IMR-90 (cell line): ENCODE measurements around the gene FANCE. TPM values are rescaled to one million over a fixed set of nuclear protein-coding genes. Genes with fewer than 3 reads are reported as not detected.
A peak's percentile ranks its signal among the peaks of the same experiment; 100 is the strongest.

Experiments used
- ATAC-seq: fragments of 200-7000 bp; cut with Tn5 transposase; 2 replicates; pipeline ENCODE4 v1.9.1; 2020; ENCODE audit warnings: low read depth, mild to moderate bottlenecking, moderate library complexity
- BruUV-seq: library from RNA; stranded (reverse); fragments of 400-500 nt; replicated peaks from 2 replicates; lab custom pipeline; 2021; lab: Mats Ljungman, UMichigan
- CTCF ChIA-PET: fragments of 300-600 bp; formaldehyde crosslinking; extraction: SDS; loops from one replicate; lab custom pipeline; 2021; ENCODE audit warnings: antibody characterized with exemption; lab: Yijun Ruan, JAX
- POLR2A ChIA-PET: fragments of 300-600 bp; sonication (Branson Sonifier 250); formaldehyde crosslinking; loops from one replicate; lab custom pipeline; 2022; ENCODE audit warnings: antibody characterized with exemption; ENCODE audit not compliant: unreplicated experiment; lab: Charles Lee
- DNase-seq: peaks from one replicate; pipeline ENCODE4 v3.0.0; 2013
- H2AFZ ChIP-seq: replicated peaks from 2 replicates; pipeline ENCODE3; 2013; ENCODE audit warnings: low read length, mild to moderate bottlenecking; ENCODE audit not compliant: poor library complexity
- H2AK5ac ChIP-seq: 2 replicates; pipeline ENCODE4 v1.6.1; 2013; ENCODE audit warnings: low read depth, low read length, inconsistent platforms
- H2AK9ac ChIP-seq: replicated peaks from 2 replicates; pipeline ENCODE3; 2013; ENCODE audit warnings: mild to moderate bottlenecking, low read depth, low read length, moderate library complexity; ENCODE audit not compliant: poor library complexity
- H2BK120ac ChIP-seq: 2 replicates; pipeline ENCODE4 v1.6.1; 2013; ENCODE audit warnings: low read depth, low read length, inconsistent platforms
- H2BK15ac ChIP-seq: 3 replicates; pipeline ENCODE4 v1.6.1; 2013; ENCODE audit warnings: low read depth, low read length, inconsistent platforms
- H2BK20ac ChIP-seq: 2 replicates; pipeline ENCODE4 v1.6.1; 2013; ENCODE audit warnings: low read depth, mild to moderate bottlenecking, inconsistent platforms, low read length, moderate library complexity
- H2BK5ac ChIP-seq: 2 replicates; pipeline ENCODE4 v1.6.1; 2013; ENCODE audit warnings: mild to moderate bottlenecking, low read depth, low read length, inconsistent platforms; ENCODE audit not compliant: poor library complexity, severe bottlenecking
- H3K14ac ChIP-seq: replicated peaks from 2 replicates; pipeline ENCODE4 v1.6.1; 2013; ENCODE audit warnings: low read depth, low read length, inconsistent platforms
- H3K18ac ChIP-seq: 2 replicates; pipeline ENCODE4 v1.6.1; 2013; ENCODE audit warnings: low read depth, low read length, control low read depth
- H3K23ac ChIP-seq: 2 replicates; pipeline ENCODE4 v1.6.1; 2013; ENCODE audit warnings: low read depth, low read length, inconsistent platforms
- H3K27ac ChIP-seq: 2 replicates; pipeline ENCODE4 v1.5.1; 2013; ENCODE audit warnings: mild to moderate bottlenecking, control low read depth, low read length; ENCODE audit not compliant: insufficient read depth
- H3K27me3 ChIP-seq: 2 replicates; pipeline ENCODE4 v1.6.1; 2013; ENCODE audit warnings: low read length; ENCODE audit not compliant: control insufficient read depth, insufficient read depth
- H3K36me3 ChIP-seq: 2 replicates; pipeline ENCODE4 v1.6.1; 2013; ENCODE audit warnings: low read length, mixed read lengths; ENCODE audit not compliant: control insufficient read depth, insufficient read depth
- H3K4ac ChIP-seq: 2 replicates; pipeline ENCODE4 v1.6.1; 2013; ENCODE audit warnings: low read depth, low read length, inconsistent platforms
- H3K4me1 ChIP-seq: 2 replicates; pipeline ENCODE4 v1.6.1; 2013; ENCODE audit warnings: low read length, mixed read lengths; ENCODE audit not compliant: control insufficient read depth, insufficient read depth
- H3K4me2 ChIP-seq: 2 replicates; pipeline ENCODE4 v1.6.1; 2013; ENCODE audit warnings: low read depth, mild to moderate bottlenecking, control low read depth, low read length, moderate library complexity
- H3K4me3 ChIP-seq: 2 replicates; pipeline ENCODE4 v1.5.1; 2013; ENCODE audit warnings: low read depth, mild to moderate bottlenecking, control low read depth, low read length, moderate library complexity; ENCODE audit not compliant: insufficient read depth
- H3K56ac ChIP-seq: 2 replicates; pipeline ENCODE4 v1.6.1; 2013; ENCODE audit warnings: low read length, inconsistent platforms; ENCODE audit not compliant: insufficient read depth; ENCODE audit errors: extremely low read depth
- H3K79me1 ChIP-seq, 2 experiments: 2 replicates each; pipeline ENCODE4 v1.6.1; 2013; ENCODE audit warnings: low read length in 2 of 2, inconsistent platforms in 1 of 2, low read depth in 1 of 2
- H3K9ac ChIP-seq: 2 replicates; pipeline ENCODE4 v1.6.1; 2013; ENCODE audit warnings: low read depth, low read length, control low read depth
- H3K9me1 ChIP-seq: 2 replicates; pipeline ENCODE4 v1.6.1; 2013; ENCODE audit warnings: low read length, inconsistent platforms; ENCODE audit not compliant: insufficient read depth
- H3K9me3 ChIP-seq: 2 replicates; pipeline ENCODE4 v1.6.1; 2013; ENCODE audit warnings: low read length; ENCODE audit not compliant: control insufficient read depth, insufficient read depth
- H4K20me1 ChIP-seq: 2 replicates; pipeline ENCODE4 v1.6.1; 2013; ENCODE audit warnings: low read length, inconsistent platforms; ENCODE audit not compliant: insufficient read depth
- H4K5ac ChIP-seq: 2 replicates; pipeline ENCODE4 v1.6.1; 2013; ENCODE audit warnings: mild to moderate bottlenecking, low read depth, low read length, control low read depth
- H4K8ac ChIP-seq, 2 experiments: 2 replicates each; pipeline ENCODE4 v1.6.1; 2013; ENCODE audit warnings: low read depth in 2 of 2, low read length in 2 of 2, control low read depth in 1 of 2, inconsistent platforms in 1 of 2
- H4K91ac ChIP-seq: 2 replicates; pipeline ENCODE4 v1.6.1; 2013; ENCODE audit warnings: low read depth, low read length, inconsistent platforms; ENCODE audit not compliant: insufficient read depth
- CEBPB ChIP-seq: IDR thresholded peaks from 2 replicates; pipeline ENCODE4 v1.6.1; 2012; ENCODE audit warnings: low read depth, low read length, improper control_type of control experiment
- CHD1 ChIP-seq: IDR thresholded peaks from 2 replicates; pipeline ENCODE4 v1.6.1; 2012; ENCODE audit warnings: low read depth, low read length, improper control_type of control experiment
- CTCF ChIP-seq: conservative IDR thresholded peaks from 2 replicates; pipeline ENCODE4 v1.5.1; 2012; ENCODE audit warnings: mild to moderate bottlenecking, low read depth, low read length, improper control_type of control experiment
- MAZ ChIP-seq: IDR thresholded peaks from 2 replicates; pipeline ENCODE4 v1.6.1; 2012; ENCODE audit warnings: low read depth, mild to moderate bottlenecking, low read length, improper control_type of control experiment, moderate library complexity, borderline replicate concordance
- NFE2L2 ChIP-seq: fragments of 150-350 bp; IDR thresholded peaks from 2 replicates; pipeline ENCODE4 v1.6.1; 2016; ENCODE audit warnings: low read depth, mild to moderate bottlenecking, low read length
- POLR2A ChIP-seq: IDR thresholded peaks from 2 replicates; pipeline ENCODE4 v1.6.1; 2012; ENCODE audit warnings: mild to moderate bottlenecking, low read depth, low read length
- RCOR1 ChIP-seq: IDR thresholded peaks from 2 replicates; pipeline ENCODE4 v1.6.1; 2012; ENCODE audit warnings: mild to moderate bottlenecking, low read length, improper control_type of control experiment; ENCODE audit not compliant: insufficient replicate concordance
- RFX5 ChIP-seq: IDR thresholded peaks from 2 replicates; pipeline ENCODE4 v1.8.0; 2012; ENCODE audit warnings: low read depth, mild to moderate bottlenecking, low read length, moderate library complexity
- SMC3 ChIP-seq: fragments of 150-350 bp; IDR thresholded peaks from 2 replicates; pipeline ENCODE4 v1.6.1; 2016; ENCODE audit warnings: low read depth, mild to moderate bottlenecking, antibody characterized with exemption, low read length, moderate library complexity
- WGBS, 2 experiments: methylation state at CpG; one replicate each; pipeline versions ENCODE4 v1.1.5 to v1.1.7; 2013; ENCODE audit warnings: missing lambda C conversion rate in 2 of 2; ENCODE audit not compliant: insufficient read length in 1 of 2; ENCODE audit errors: extremely low coverage in 2 of 2; 5-methylcytosine and 5-hydroxymethylcytosine counted together
- dilution Hi-C: fragments of 300-500 bp; cut with HindIII; formaldehyde crosslinking; loops from one replicate; pipeline ENCODE4 v1.14.3; 2018; ENCODE audit warnings: low sequenced_read_pairs; ENCODE audit not compliant: unreplicated experiment
- in situ Hi-C: fragments of 300-500 bp; cut with MboI; formaldehyde crosslinking; loops from 3 replicates; pipeline ENCODE4 v1.14.3; 2019; ENCODE audit warnings: low sequenced_read_pairs, inconsistent platforms, mixed read lengths
- intact Hi-C: fragments of 100-400 bp; cut with micrococcal nuclease; formaldehyde crosslinking; loops from 2 replicates; pipeline ENCODE4 v1.10.0; 2022
- polyA plus RNA-seq, 3 experiments: library from polyadenylated mRNA; depleted of rRNA; stranded (reverse); fragments of >200 nt; gene quantifications; 2 replicates each; pipeline ENCODE4 v1.2.3, GENCODE V29; 2012; ENCODE audit warnings: low replicate concordance in 1 of 3
- total RNA-seq: library from RNA; depleted of rRNA; stranded (reverse); fragments of >200 nt; gene quantifications from 2 replicates; pipeline ENCODE4 v1.2.3, GENCODE V29; 2012
- TF ChIP-seq, protein P1 (sequence below): fragments of 150-350 bp; IDR thresholded peaks from 2 replicates; pipeline ENCODE4 v1.6.1; 2016; ENCODE audit warnings: low read depth, mild to moderate bottlenecking, low read length, moderate library complexity, borderline replicate concordance

The FANCE gene
- total and polyA plus RNA-seq, 2 of the 4 experiments (the other 2 are of a cell fraction): 7.1 to 9.1 TPM

DNA sequence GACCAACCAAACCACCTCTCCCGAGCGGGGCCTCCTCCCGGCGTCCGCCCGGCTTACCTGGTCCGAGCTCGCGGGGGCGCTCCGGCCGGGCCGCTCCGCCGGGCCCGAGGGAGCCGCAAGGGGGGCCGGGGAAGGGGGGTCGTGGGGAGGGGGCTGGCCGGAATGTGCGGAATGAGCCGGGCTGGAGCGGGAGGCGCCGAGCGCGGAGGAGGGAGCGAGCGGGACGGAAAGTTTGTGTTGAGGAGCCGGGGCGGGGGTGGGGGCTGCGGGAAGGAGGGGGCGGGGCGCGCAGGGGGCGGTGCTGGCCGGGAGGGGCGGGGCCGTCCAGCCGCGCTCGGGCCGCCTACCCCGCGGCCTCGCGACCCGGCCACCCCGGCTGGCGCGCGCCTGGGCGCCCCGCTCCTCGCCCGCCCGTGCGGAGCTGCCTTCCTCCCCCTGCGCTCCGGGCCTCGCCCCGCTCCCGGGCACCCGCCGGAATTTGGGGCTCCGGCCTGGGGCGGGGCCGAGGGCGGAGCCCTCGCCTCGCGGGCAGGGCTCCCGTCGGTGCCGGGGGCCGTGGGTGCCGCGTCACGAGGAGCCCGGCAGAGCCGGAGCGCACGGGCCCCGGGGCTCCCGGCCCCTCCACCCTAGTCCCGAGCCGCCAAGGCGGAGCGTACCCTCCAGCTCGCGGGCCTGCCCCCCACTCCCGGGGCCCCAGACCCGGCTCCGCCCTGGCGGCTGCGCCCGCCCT, 44.9 kb downstream of the FANCE start, which contains the start of gene TEAD3 (continued):
- no peak for TF ChIP-seq CHD1

DNA sequence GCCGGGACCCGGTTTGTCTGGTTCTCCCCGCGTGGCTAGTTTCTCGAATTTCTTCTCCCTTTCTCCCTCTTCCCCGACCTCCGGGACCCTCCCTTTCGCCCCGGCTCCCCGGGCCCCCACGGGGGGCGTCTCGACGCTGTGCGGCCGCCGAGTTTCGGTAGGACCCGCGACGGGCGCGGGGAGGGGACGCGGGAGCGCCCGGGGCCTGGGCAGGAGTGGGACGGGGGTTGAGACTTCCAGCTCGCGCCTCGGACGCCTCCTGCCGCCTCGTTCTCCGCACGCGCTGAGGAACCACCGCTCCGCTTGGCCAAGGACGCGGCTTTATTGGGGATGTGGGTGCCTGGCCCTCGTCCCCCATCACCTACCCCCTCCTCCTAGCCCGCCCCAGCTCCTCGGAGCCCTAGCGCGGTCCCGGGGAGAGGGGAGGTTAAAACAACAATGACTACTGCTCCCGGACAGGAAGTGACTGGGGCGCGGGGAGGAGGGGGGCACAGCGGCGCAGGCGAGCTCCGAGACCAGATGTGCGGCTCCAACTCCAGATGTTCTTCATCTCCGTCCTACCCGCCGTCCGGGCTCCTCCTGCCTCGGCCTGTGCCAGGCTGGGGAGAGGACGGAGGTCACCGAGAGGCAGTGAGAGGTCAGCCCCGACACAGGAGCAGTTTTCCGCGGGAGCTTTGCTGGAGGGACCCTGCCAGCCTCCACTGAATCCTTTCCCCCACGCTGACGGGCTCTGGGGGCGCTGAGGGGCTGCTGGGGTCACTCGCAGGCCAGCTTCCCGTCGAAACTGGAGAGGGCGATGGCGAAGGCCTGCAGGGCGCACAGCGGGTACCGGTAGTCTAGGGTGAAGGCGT, 45.7 kb downstream of the FANCE start:
- ChIA-PET POLR2A (no interaction called here), CTCF (interaction anchor here (1.0 to 1.1 kb wide), 2 partner anchors 8 to 156 kb away, joined by 3 to 4 read pairs; no protein-coding TSS in a partner anchor)
- intact Hi-C loops: no loop called here
- WGBS, 2 experiments: 23% methylated on average over 8 of the region's 77 CpGs; no CpG with 5 or more reads in 1 of the 2 experiments
- H2BK20ac ChIP-seq: no peak overlapping the region
- H3K27me3 ChIP-seq: no peaks in the 10 kb centered on the region
- peak overlapping the region; percentile 69 for H3K4me2 ChIP-seq
- peaks cover 38% of the 10 kb centered on the region for H3K9me1 ChIP-seq
- H3K4me1 ChIP-seq: peaks cover 32% of the 10 kb centered on the region
- H2BK5ac ChIP-seq: peak overlapping the region; percentile 44
- H3K36me3 ChIP-seq: 0 out of 2 replicates have a peak, but pooled peaks cover 5% of the 10 kb centered on the region
- peak overlapping the region; percentile 75 for H3K56ac ChIP-seq
- peaks cover 12 to 49% of the 10 kb centered on the region in 2 experiments; a peak in 3 of 4 replicates for H3K79me1 ChIP-seq
- peak overlapping the region; percentile 38; the same call in 1 of the 2 replicates for H4K5ac ChIP-seq
- peak overlapping the region; percentile 80 for H2AFZ ChIP-seq
- H3K4ac ChIP-seq: peak overlapping the region; percentile 68
- H3K4me3 ChIP-seq: peak overlapping the region; percentile 63
- DNase-seq (peak; percentile 75), ATAC-seq (peak; percentile 42)
- peak overlapping the region; percentile 52 to 73; a peak in 3 of 4 replicates for H4K8ac ChIP-seq
- in situ Hi-C loops: no loop called here
- BruUV-seq: no TSS peak
- peak overlapping the region; percentile 74 for H2AK5ac ChIP-seq
- peak overlapping the region; percentile 70 for H3K14ac ChIP-seq
- peak overlapping the region; percentile 78 for H4K91ac ChIP-seq
- peak overlapping the region; percentile 69 for H3K9ac ChIP-seq
- H3K23ac ChIP-seq: peak overlapping the region; percentile 26; the same call in 1 of the 2 replicates
- H2BK15ac ChIP-seq: peak overlapping the region; percentile 1; the same call in 1 of the 3 replicates
- no peaks in the 10 kb centered on the region for H3K9me3 ChIP-seq
- peak overlapping the region; percentile 36; the same call in 1 of the 2 replicates for H2BK120ac ChIP-seq
- H4K20me1 ChIP-seq: peaks cover 33% of the 10 kb centered on the region
- peak overlapping the region; percentile 56; the same call in 1 of the 2 replicates for H3K18ac ChIP-seq
- dilution Hi-C loops: no loop called here
- peak overlapping the region; percentile 97 for H2AK9ac ChIP-seq
- H3K27ac ChIP-seq: peak overlapping the region; percentile 83
- TF ChIP-seq RFX5: no peak
- no peak for TF ChIP-seq CHD1
- TF ChIP-seq RCOR1: peak; percentile 15
- no peak for TF ChIP-seq CEBPB
- peak; percentile 89 for TF ChIP-seq MAZ
- no peak for TF ChIP-seq NFE2L2
- TF ChIP-seq CTCF: 0 out of 2 replicates have a peak, but pooled peaks have one; percentile 8
- no peak for TF ChIP-seq SMC3
- TF ChIP-seq, protein P1, sequence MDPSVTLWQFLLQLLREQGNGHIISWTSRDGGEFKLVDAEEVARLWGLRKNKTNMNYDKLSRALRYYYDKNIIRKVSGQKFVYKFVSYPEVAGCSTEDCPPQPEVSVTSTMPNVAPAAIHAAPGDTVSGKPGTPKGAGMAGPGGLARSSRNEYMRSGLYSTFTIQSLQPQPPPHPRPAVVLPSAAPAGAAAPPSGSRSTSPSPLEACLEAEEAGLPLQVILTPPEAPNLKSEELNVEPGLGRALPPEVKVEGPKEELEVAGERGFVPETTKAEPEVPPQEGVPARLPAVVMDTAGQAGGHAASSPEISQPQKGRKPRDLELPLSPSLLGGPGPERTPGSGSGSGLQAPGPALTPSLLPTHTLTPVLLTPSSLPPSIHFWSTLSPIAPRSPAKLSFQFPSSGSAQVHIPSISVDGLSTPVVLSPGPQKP: no peak
- peak; percentile 52 for TF ChIP-seq POLR2A
